A673 (cell line): ENCODE data around the gene AK5. TPM values are rescaled to one million over a fixed set of nuclear protein-coding genes. Genes with fewer than 3 reads are reported as not detected.

ENCODE experiments used
- Bru-seq: library from RNA; stranded (reverse); fragments of 400-500 nt; gene quantifications from one replicate; lab custom pipeline; 2021; lab: Mats Ljungman, UMichigan
- BruChase-seq, 2 experiments: library from RNA; stranded (reverse); fragments of 400-500 nt; gene quantifications; one replicate each; lab custom pipeline; 2021; lab: Mats Ljungman, UMichigan
- BruUV-seq: library from RNA; stranded (reverse); fragments of 400-500 nt; replicated peaks from 2 replicates; lab custom pipeline; 2021; lab: Mats Ljungman, UMichigan
- CTCF ChIA-PET: fragments of 300-600 bp; sonication (Branson Sonifier 250); formaldehyde crosslinking; loops from one replicate; lab custom pipeline; 2022; ENCODE audit warnings: antibody characterized with exemption; lab: Charles Lee
- POLR2A ChIA-PET: fragments of 300-600 bp; sonication (Branson Sonifier 250); formaldehyde crosslinking; loops from one replicate; lab custom pipeline; 2022; ENCODE audit warnings: antibody characterized with exemption; ENCODE audit not compliant: low non-redundant PET; lab: Charles Lee
- DNase-seq: peaks from one replicate; pipeline ENCODE4 v3.0.0-alpha.2; 2015; ENCODE audit warnings: low spot score
- H3K27ac ChIP-seq: fragments of 200-600 bp; sonication (generic); 2 replicates; pipeline ENCODE4 v1.5.1; 2016; ENCODE audit warnings: mixed run types, low read depth, mild to moderate bottlenecking, mixed read lengths, antibody characterized with exemption, low read length; ENCODE audit not compliant: poor library complexity, severe bottlenecking
- H3K27me3 ChIP-seq: fragments of 200-600 bp; sonication (generic); replicated peaks from 2 replicates; pipeline ENCODE4 v1.6.1; 2017; ENCODE audit warnings: mixed run types, low read depth, mild to moderate bottlenecking, mixed read lengths, antibody characterized with exemption, low read length; ENCODE audit not compliant: insufficient read depth, poor library complexity
- H3K36me3 ChIP-seq: fragments of 200-600 bp; sonication (generic); 2 replicates; pipeline ENCODE4 v1.6.1; 2016; ENCODE audit warnings: mixed run types, mild to moderate bottlenecking, mixed read lengths, antibody characterized with exemption, low read length; ENCODE audit not compliant: insufficient read depth, poor library complexity, severe bottlenecking
- H3K4me1 ChIP-seq: fragments of 200-600 bp; sonication (generic); 2 replicates; pipeline ENCODE4 v1.6.1; 2017; ENCODE audit warnings: mixed run types, mild to moderate bottlenecking, mixed read lengths, antibody characterized with exemption, low read length; ENCODE audit not compliant: insufficient read depth, poor library complexity, severe bottlenecking
- H3K4me3 ChIP-seq: fragments of 200-600 bp; sonication (generic); 2 replicates; pipeline ENCODE4 v1.5.1; 2016; ENCODE audit warnings: low read depth, mixed run types, mild to moderate bottlenecking, mixed read lengths, low read length; ENCODE audit not compliant: poor library complexity, severe bottlenecking
- H3K9me3 ChIP-seq: fragments of 200-600 bp; sonication (generic); 2 replicates; pipeline ENCODE4 v1.6.1; 2016; ENCODE audit warnings: mixed run types, low read depth, mild to moderate bottlenecking, mixed read lengths, antibody characterized with exemption, low read length; ENCODE audit not compliant: poor library complexity, severe bottlenecking
- CTCF ChIP-seq: fragments of 300-800, 200-600 bp; sonication (generic); conservative IDR thresholded peaks from 2 replicates; pipeline ENCODE4 v1.5.1; 2017; ENCODE audit warnings: low read depth, mild to moderate bottlenecking, antibody characterized with exemption, low read length, moderate library complexity, mixed read lengths
- EZH2 ChIP-seq: fragments of 200-600 bp; sonication (generic); IDR thresholded peaks from 2 replicates; pipeline ENCODE4 v1.6.1; 2017; ENCODE audit warnings: borderline replicate concordance, low read depth, mild to moderate bottlenecking, mixed read lengths, antibody characterized with exemption, low read length; ENCODE audit not compliant: poor library complexity, severe bottlenecking
- intact Hi-C: fragments of 100-400 bp; cut with micrococcal nuclease; formaldehyde crosslinking; loops from one replicate; pipeline ENCODE4 v1.10.0; 2022; ENCODE audit not compliant: unreplicated experiment
- long read RNA-seq: library from polyadenylated mRNA; stranded (forward); transcript quantifications from one replicate; pipeline ENCODE4 v2.0.0, GENCODE V29; 2022
- total RNA-seq: library from RNA; stranded (reverse); gene quantifications from 2 replicates; pipeline ENCODE4 v1.2.3, GENCODE V29; 2021

The AK5 gene, protein sequence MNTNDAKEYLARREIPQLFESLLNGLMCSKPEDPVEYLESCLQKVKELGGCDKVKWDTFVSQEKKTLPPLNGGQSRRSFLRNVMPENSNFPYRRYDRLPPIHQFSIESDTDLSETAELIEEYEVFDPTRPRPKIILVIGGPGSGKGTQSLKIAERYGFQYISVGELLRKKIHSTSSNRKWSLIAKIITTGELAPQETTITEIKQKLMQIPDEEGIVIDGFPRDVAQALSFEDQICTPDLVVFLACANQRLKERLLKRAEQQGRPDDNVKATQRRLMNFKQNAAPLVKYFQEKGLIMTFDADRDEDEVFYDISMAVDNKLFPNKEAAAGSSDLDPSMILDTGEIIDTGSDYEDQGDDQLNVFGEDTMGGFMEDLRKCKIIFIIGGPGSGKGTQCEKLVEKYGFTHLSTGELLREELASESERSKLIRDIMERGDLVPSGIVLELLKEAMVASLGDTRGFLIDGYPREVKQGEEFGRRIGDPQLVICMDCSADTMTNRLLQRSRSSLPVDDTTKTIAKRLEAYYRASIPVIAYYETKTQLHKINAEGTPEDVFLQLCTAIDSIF
- total RNA-seq (0.47 and 0.94 TPM in 2 replicates), Bru-seq, nascent RNA (percentile 14 among the genes with signal in this experiment), BruChase-seq, experiment 1, labeled RNA remaining after a 2-hour chase (percentile 9 among the genes with signal in this experiment), BruChase-seq, experiment 2, labeled RNA remaining after a 6-hour chase (percentile 8 among the genes with signal in this experiment)
- long read RNA-seq, partial matches to known transcripts, result 0 of 1 reads
- long read RNA-seq, other reads (novel, unspliced or antisense), result 1 of 1 reads

- TF ChIP-seq CTCF (no peak), EZH2 (peak; percentile 45)
- H3K27ac ChIP-seq, result no peak within 1 kb of the TSS
- H3K27me3 ChIP-seq, result peaks cover 24% of the 10 kb centered on the region
- no peaks in the 10 kb centered on the region for H3K9me3 ChIP-seq
- no peaks in the 10 kb centered on the region for H3K36me3 ChIP-seq
- intact Hi-C loops, result loop anchor here (10.0 kb wide), 1 partner anchor 253 kb away; no protein-coding TSS in a partner anchor
- no peaks in the 10 kb centered on the region for H3K4me1 ChIP-seq
- ChIA-PET POLR2A (no interaction called here), CTCF (no interaction called here)
- peak within 1 kb of the TSS; percentile 53 for H3K4me3 ChIP-seq
- BruUV-seq, result no TSS peak
- DNase-seq, result peak; percentile 51
Measured at GRCh38 chr1:77281491-77282186, at the start of gene AK5. Gene AK5, plus strand, starts transcription at chr1:77282019. Its CDS starts 295 bp downstream, at chr1:77282314.

- H3K9me3 ChIP-seq, result no peaks in the 10 kb centered on the region
- ChIA-PET CTCF (no interaction called here), POLR2A (no interaction called here)
- intact Hi-C loops, result no loop called here
- H3K4me3 ChIP-seq, result no peak overlapping the region
- DNase-seq, result no peak
- BruUV-seq, result no TSS peak
- H3K36me3 ChIP-seq, result no peaks in the 10 kb centered on the region
- H3K27me3 ChIP-seq, result no peaks in the 10 kb centered on the region
- H3K27ac ChIP-seq, result no peak overlapping the region
- TF ChIP-seq CTCF (no peak), EZH2 (no peak)
- H3K4me1 ChIP-seq, result no peaks in the 10 kb centered on the region
Measured at GRCh38 chr1:77232829-77233228, 49.0 kb upstream of the AK5 start.

- Histone ChIP-seq H3K27me3 (no peaks in the 10 kb centered on the region), H3K4me3 (no peak overlapping the region), H3K4me1 (no peaks in the 10 kb centered on the region), H3K36me3 (no peaks in the 10 kb centered on the region), H3K27ac (no peak overlapping the region), H3K9me3 (no peaks in the 10 kb centered on the region)
- ChIA-PET POLR2A (no interaction called here), CTCF (no interaction called here)
- TF ChIP-seq CTCF, result no peak
- no peak for TF ChIP-seq EZH2
- no TSS peak for BruUV-seq
- no peak for DNase-seq
- intact Hi-C loops, result no loop called here
Measured at GRCh38 chr1:77234096-77234495, 47.7 kb upstream of the AK5 start.
